GM12892 (cell line): ENCODE results near the gene FILIP1L.

ENCODE experiments used
- POLR2A ChIP-seq: IDR thresholded peaks from 2 replicates; pipeline ENCODE4 v1.6.1; 2011; ENCODE audit warnings: low read depth, low read length, control low read depth
- POLR2AphosphoS5 ChIP-seq: IDR thresholded peaks from 2 replicates; pipeline ENCODE4 v1.6.1; 2011; ENCODE audit warnings: low read depth, low read length, control low read depth

DNA sequence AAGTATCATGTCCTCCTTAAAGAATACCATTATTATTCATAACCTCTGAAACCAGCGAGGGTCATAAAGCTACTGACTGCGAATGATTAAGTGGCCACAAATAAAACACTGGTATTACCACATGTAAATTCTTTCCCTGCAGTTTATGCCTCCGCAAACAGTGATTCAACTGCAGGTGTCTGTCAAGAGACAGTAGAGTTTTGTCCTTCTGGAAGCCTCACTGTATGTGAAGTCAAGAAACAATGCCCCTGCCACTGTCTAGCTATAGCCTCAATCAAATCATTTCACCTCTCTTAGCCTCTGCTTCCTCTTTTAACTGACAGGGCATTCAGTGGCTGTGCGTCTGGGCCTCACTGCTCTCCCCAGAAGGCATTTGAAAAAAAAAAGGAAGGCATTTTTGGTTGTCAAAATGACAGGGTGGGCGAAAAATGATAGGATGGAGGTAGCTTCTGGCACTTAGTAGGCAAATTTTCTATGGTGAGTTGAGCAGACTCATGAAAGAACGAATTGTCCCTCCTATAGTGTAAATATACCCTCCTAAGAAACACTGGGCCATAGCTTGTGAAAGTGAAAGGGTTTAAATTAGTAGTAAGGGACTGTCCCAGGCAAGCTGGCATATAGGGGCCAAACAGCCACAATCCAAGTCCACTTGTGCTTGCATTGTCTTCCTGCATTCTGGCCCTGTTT, 66.7 kb downstream of the FILIP1L start:
- TF ChIP-seq POLR2A (no peak), POLR2AphosphoS5 (0 out of 2 replicates have a peak, but pooled peaks have one; percentile 22)
